GM23248 (cell line): ENCODE data around the gene GPX3. TPM values are rescaled to one million over a fixed set of nuclear protein-coding genes. Genes with fewer than 3 reads are reported as not detected.

ENCODE experiments used
- DNase-seq: peaks from one replicate; pipeline ENCODE4 v3.0.0-alpha.2; 2015
- H2AFZ ChIP-seq: fragments of 200-600 bp; sonication (generic); 2 replicates; pipeline ENCODE4 v1.6.1; 2016; ENCODE audit warnings: antibody characterized with exemption
- H3F3A ChIP-seq: fragments of 200-600 bp; sonication (generic); 2 replicates; pipeline ENCODE4 v1.6.1; 2016; ENCODE audit warnings: mild to moderate bottlenecking, antibody characterized with exemption, mixed run types; ENCODE audit not compliant: insufficient read depth
- H3K27ac ChIP-seq: fragments of 200-600 bp; sonication (generic); 2 replicates; pipeline ENCODE4 v1.5.1; 2016; ENCODE audit warnings: mild to moderate bottlenecking
- H3K27me3 ChIP-seq: fragments of 200-600 bp; sonication (generic); replicated peaks from 2 replicates; pipeline ENCODE4 v1.6.1; 2016; ENCODE audit warnings: mild to moderate bottlenecking; ENCODE audit not compliant: insufficient read depth
- H3K36me3 ChIP-seq: fragments of 200-600 bp; sonication (generic); 2 replicates; pipeline ENCODE4 v1.6.1; 2016; ENCODE audit warnings: low read depth, mild to moderate bottlenecking
- H3K4me1 ChIP-seq: fragments of 200-600 bp; sonication (generic); 2 replicates; pipeline ENCODE4 v1.6.1; 2016; ENCODE audit warnings: mild to moderate bottlenecking; ENCODE audit not compliant: insufficient read depth
- H3K4me2 ChIP-seq: fragments of 200-600 bp; sonication (generic); one replicate; pipeline ENCODE4 v1.6.1; 2016; ENCODE audit warnings: mild to moderate bottlenecking; ENCODE audit not compliant: unreplicated experiment
- H3K4me3 ChIP-seq: fragments of 200-600 bp; sonication (generic); 2 replicates; pipeline ENCODE4 v1.5.1; 2016; ENCODE audit warnings: mild to moderate bottlenecking
- H3K79me2 ChIP-seq: fragments of 200-600 bp; sonication (generic); 2 replicates; pipeline ENCODE4 v1.6.1; 2016; ENCODE audit warnings: mild to moderate bottlenecking; ENCODE audit not compliant: insufficient read depth
- H3K9ac ChIP-seq: fragments of 200-600 bp; sonication (generic); 2 replicates; pipeline ENCODE4 v1.6.1; 2016; ENCODE audit warnings: mild to moderate bottlenecking
- H3K9me2 ChIP-seq: fragments of 200-600 bp; sonication (generic); 2 replicates; pipeline ENCODE4 v1.6.1; 2016; ENCODE audit warnings: mixed run types, mild to moderate bottlenecking, moderate library complexity; ENCODE audit not compliant: insufficient read depth
- H3K9me3 ChIP-seq: fragments of 200-600 bp; sonication (generic); one replicate; pipeline ENCODE4 v1.6.1; 2017; ENCODE audit warnings: low read depth
- H4K20me1 ChIP-seq: fragments of 200-600 bp; sonication (generic); 2 replicates; pipeline ENCODE4 v1.6.0; 2016; ENCODE audit not compliant: insufficient read depth
- EZH2 ChIP-seq: fragments of 200-600 bp; sonication (generic); IDR thresholded peaks from 2 replicates; pipeline ENCODE4 v1.6.1; 2018; ENCODE audit warnings: antibody characterized with exemption, mild to moderate bottlenecking; ENCODE audit not compliant: insufficient read depth, poor library complexity, severe bottlenecking
- EZH2phosphoT487 ChIP-seq: fragments of 200-600 bp; sonication (generic); IDR thresholded peaks from 2 replicates; pipeline ENCODE4 v1.6.1; 2018; ENCODE audit warnings: antibody characterized with exemption, moderate library complexity, mild to moderate bottlenecking, low read depth; ENCODE audit not compliant: insufficient read depth
- WGBS, 2 experiments: methylation state at CpG; one replicate each; pipeline ENCODE4 v1.1.6; 2015 to 2017; ENCODE audit warnings: low lambda C conversion rate in 2 of 2, low coverage in 1 of 2; ENCODE audit errors: missing lambda C conversion rate in 2 of 2; 5-methylcytosine and 5-hydroxymethylcytosine counted together
- in situ Hi-C: fragments of 300-500 bp; cut with MboI; formaldehyde crosslinking; loops from 2 replicates; pipeline ENCODE4 v1.15.0; 2020
- polyA plus RNA-seq: library from polyadenylated mRNA; unstranded; fragments of >200 nt; fragmentation: Nextera tagmentation; extraction: Ambion mirVana; gene quantifications from 2 replicates; pipeline ENCODE4 v1.2.1, GENCODE V29; 2016
- total RNA-seq: library from RNA; depleted of rRNA; stranded (reverse); fragments of >200 nt; shearing (Covaris generic); gene quantifications from 2 replicates; pipeline ENCODE4 v1.2.3, GENCODE V29; 2014; rRNA removed

Gene GPX3, protein sequence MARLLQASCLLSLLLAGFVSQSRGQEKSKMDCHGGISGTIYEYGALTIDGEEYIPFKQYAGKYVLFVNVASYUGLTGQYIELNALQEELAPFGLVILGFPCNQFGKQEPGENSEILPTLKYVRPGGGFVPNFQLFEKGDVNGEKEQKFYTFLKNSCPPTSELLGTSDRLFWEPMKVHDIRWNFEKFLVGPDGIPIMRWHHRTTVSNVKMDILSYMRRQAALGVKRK
- total RNA-seq: 2.4 and 3.0 TPM in 2 replicates
- 4.2 and 4.4 TPM in 2 replicates for polyA plus RNA-seq

DNA sequence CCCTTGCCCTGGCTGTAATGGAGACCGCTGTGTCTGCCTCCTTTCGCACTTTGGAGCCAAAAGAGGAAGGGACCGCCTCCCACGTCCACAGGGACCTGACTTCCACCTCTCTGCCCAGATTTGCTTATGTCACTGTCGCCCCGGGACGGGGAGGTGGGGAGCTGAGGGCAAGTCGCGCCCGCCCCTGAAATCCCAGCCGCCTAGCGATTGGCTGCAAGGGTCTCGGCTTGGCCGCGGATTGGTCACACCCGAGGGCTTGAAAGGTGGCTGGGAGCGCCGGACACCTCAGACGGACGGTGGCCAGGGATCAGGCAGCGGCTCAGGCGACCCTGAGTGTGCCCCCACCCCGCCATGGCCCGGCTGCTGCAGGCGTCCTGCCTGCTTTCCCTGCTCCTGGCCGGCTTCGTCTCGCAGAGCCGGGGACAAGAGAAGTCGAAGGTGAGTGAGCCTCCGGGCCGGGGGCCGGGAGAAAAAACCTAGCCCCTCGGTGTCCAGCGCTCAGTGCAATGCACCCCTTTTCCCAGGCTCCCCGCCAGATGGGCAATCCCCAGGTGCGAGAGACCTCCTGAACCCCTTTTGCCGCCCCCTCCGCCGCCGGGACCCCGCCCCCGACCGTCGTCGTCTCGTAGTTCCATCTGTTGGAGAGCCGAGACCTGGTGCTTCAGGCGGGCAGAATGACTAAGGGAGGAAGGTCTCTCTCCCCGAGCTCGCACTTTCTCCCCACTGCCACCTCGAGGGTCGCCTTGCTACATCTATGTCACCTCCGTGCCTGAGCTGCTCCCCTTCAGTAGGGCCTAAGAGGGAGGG, at the start of gene GPX3:
TSS of gene GPX3 (plus strand) at position 288 of the 807 bp plus-strand sequence. CDS start at position 352, 64 bp downstream.
- WGBS, 2 experiments: 15 to 17% methylated on average over 45 to 51 of the region's 54 CpGs
- no peaks in the 10 kb centered on the region; the same call in 1 of the 2 replicates for H3F3A ChIP-seq
- no peaks in the 10 kb centered on the region for H3K79me2 ChIP-seq
- no peaks in the 10 kb centered on the region for H3K36me3 ChIP-seq
- H3K27ac ChIP-seq: no peak within 1 kb of the TSS
- TF ChIP-seq EZH2phosphoT487 (no peak), EZH2 (no peak)
- H3K9ac ChIP-seq: peak within 1 kb of the TSS; percentile 18; the same call in 1 of the 2 replicates
- in situ Hi-C loops: no loop called here
- no peak within 1 kb of the TSS for H2AFZ ChIP-seq
- H3K9me2 ChIP-seq: no peaks in the 10 kb centered on the region
- H3K4me3 ChIP-seq: peak within 1 kb of the TSS; percentile 64
- H3K4me2 ChIP-seq: peak within 1 kb of the TSS; percentile 76
- H3K9me3 ChIP-seq: no peaks in the 10 kb centered on the region
- H4K20me1 ChIP-seq: no peaks in the 10 kb centered on the region
- H3K4me1 ChIP-seq: no peaks in the 10 kb centered on the region
- peak; percentile 51 for DNase-seq
- no peaks in the 10 kb centered on the region for H3K27me3 ChIP-seq

DNA sequence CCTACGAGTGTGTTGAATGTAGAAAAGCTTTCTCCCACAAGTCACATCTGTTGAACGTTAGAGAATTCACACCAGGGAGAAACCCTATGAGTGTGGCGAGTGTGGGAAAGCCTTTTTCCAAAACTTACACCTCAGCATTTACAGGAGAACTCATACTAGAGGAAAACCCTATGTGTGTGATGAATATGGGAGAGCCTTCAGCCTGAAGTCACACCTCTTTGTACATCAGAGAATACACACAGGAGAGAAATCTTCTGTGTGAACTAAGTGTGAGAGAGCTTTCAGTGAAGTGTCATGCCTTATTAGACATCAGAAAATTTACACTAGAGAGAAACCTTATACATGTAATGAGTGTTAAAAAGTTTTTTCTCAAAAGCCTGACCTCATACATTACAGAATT, 41.8 kb upstream of the GPX3 start:
- Histone ChIP-seq H3K27me3 (no peaks in the 10 kb centered on the region), H3K27ac (no peak overlapping the region), H4K20me1 (no peaks in the 10 kb centered on the region), H3K9me2 (no peaks in the 10 kb centered on the region), H3F3A (no peaks in the 10 kb centered on the region), H3K36me3 (no peaks in the 10 kb centered on the region), H3K4me1 (no peaks in the 10 kb centered on the region), H2AFZ (no peak overlapping the region), H3K9me3 (no peaks in the 10 kb centered on the region), H3K79me2 (no peaks in the 10 kb centered on the region), H3K4me3 (no peak overlapping the region), H3K9ac (no peak overlapping the region), H3K4me2 (no peak overlapping the region)
- 0 to 7% methylated on average over 3 of the region's 3 CpGs for WGBS, 2 experiments
- in situ Hi-C loops: no loop called here
- no peak for TF ChIP-seq EZH2phosphoT487
- TF ChIP-seq EZH2: no peak
- no peak for DNase-seq

DNA sequence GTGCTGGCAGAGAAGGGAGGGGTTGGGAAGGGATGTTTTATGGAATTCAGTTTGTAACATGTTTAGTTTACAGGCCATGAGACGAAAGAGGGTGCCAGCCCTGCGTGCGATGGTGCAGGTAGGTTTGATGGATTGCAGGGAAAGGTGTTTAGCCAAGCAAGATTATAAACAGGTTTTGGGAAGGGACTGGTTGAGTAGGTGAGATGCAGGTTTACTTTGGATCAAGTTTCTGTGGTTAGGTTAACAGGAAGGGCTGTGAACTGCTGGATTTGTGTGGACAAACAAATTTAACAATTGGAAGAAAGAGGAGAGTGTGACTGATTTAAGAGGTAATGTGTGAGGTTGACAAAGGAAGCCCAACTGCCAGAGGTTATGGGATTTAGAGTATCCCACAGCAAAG, 32.6 kb upstream of the GPX3 start:
- H3K27me3 ChIP-seq: no peaks in the 10 kb centered on the region
- no peaks in the 10 kb centered on the region for H3K79me2 ChIP-seq
- no peaks in the 10 kb centered on the region for H3K4me1 ChIP-seq
- WGBS, 2 experiments: 71% methylated on average over 3 of the region's 3 CpGs
- no peaks in the 10 kb centered on the region for H4K20me1 ChIP-seq
- in situ Hi-C loops: no loop called here
- H3K9ac ChIP-seq: no peak overlapping the region
- no peak overlapping the region for H3K27ac ChIP-seq
- TF ChIP-seq EZH2phosphoT487: no peak
- TF ChIP-seq EZH2: no peak
- H3K4me3 ChIP-seq: no peak overlapping the region
- DNase-seq: no peak
- H3K9me2 ChIP-seq: no peaks in the 10 kb centered on the region
- H3K4me2 ChIP-seq: no peak overlapping the region
- no peaks in the 10 kb centered on the region for H3K36me3 ChIP-seq
- H3F3A ChIP-seq: no peaks in the 10 kb centered on the region
- no peak overlapping the region for H2AFZ ChIP-seq
- H3K9me3 ChIP-seq: no peaks in the 10 kb centered on the region

DNA sequence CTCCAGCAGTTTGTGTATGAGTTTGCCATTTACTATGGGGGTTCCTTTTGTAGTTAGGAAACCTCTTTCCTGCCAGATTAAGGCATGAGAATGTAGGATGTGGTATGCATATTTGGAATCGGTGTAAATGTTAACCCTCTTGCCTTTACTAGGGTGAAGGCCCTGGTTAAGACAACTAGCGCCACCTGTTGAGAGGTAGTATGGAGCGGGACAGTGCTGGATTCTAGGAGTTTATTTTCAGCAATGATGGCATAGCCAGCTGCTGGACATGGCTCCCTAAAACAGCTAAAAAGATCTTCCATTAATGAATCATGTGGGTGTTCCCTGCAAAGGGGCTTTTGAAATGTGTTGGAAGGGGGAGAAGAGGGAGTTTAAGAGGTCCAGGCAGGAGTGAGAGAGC, 30.7 kb upstream of the GPX3 start:
- no peak overlapping the region for H2AFZ ChIP-seq
- DNase-seq: peak; percentile 18
- in situ Hi-C loops: no loop called here
- no peak overlapping the region for H3K4me3 ChIP-seq
- no peaks in the 10 kb centered on the region for H3K36me3 ChIP-seq
- H3K27ac ChIP-seq: no peak overlapping the region
- no peaks in the 10 kb centered on the region for H4K20me1 ChIP-seq
- H3K4me1 ChIP-seq: no peaks in the 10 kb centered on the region
- H3K79me2 ChIP-seq: no peaks in the 10 kb centered on the region
- H3K9me2 ChIP-seq: no peaks in the 10 kb centered on the region
- no peaks in the 10 kb centered on the region for H3K27me3 ChIP-seq
- no peaks in the 10 kb centered on the region for H3F3A ChIP-seq
- 49 to 57% methylated on average over 3 of the region's 3 CpGs for WGBS, 2 experiments
- no peak overlapping the region for H3K4me2 ChIP-seq
- no peaks in the 10 kb centered on the region for H3K9me3 ChIP-seq
- TF ChIP-seq EZH2 (no peak), EZH2phosphoT487 (no peak)
- H3K9ac ChIP-seq: no peak overlapping the region
